ENCODE results near the gene ABHD14A.

ABHD14A gene

GRCh38 chr3:51957520-51958205 is 17.2 kb upstream of the ABHD14A start:
- DNase-seq = no peak

GRCh38 chr3:51958603-51959521 is 16.0 kb upstream of the ABHD14A start:
- DNase-seq = no peak

GRCh38 chr3:51959651-51960050 is 15.2 kb upstream of the ABHD14A start:
- DNase-seq = no peak

- no peak for DNase-seq
These were observed 14.5 kb upstream of the ABHD14A start for GRCh38 chr3:51960386-51960785.

- DNase-seq = no peak
These were observed 13.9 kb upstream of the ABHD14A start for GRCh38 chr3:51961011-51961410.

- DNase-seq = no peak
These were observed 13.0 kb upstream of the ABHD14A start for GRCh38 chr3:51961602-51962569.

- DNase-seq = no peak
These were observed 11.9 kb upstream of the ABHD14A start for GRCh38 chr3:51962854-51963530.

- no peak for DNase-seq
These were observed 10.9 kb upstream of the ABHD14A start for GRCh38 chr3:51963951-51964451.

GRCh38 chr3:51964521-51964920 is 10.3 kb upstream of the ABHD14A start:
- no peak for DNase-seq

- no peak for DNase-seq
These were observed 8.8 kb upstream of the ABHD14A start for GRCh38 chr3:51966016-51966415.

- DNase-seq = no peak
These were observed 8.4 kb upstream of the ABHD14A start for GRCh38 chr3:51966486-51966885.

GRCh38 chr3:51966922-51967383 is 7.9 kb upstream of the ABHD14A start:
- DNase-seq = no peak

- no peak for DNase-seq
These were observed 7.3 kb upstream of the ABHD14A start, which contains the start of gene PCBP4 for GRCh38 chr3:51967384-51968169. TSS of gene PCBP4 (minus strand) at chr3:51967454. CDS start at chr3:51961240, 6,214 bp downstream.

- DNase-seq = no peak
These were observed 6.6 kb upstream of the ABHD14A start for GRCh38 chr3:51968170-51968775.

- DNase-seq = no peak
These were observed 5.8 kb upstream of the ABHD14A start for GRCh38 chr3:51968883-51969678.

GRCh38 chr3:51969841-51970240 is 5.0 kb upstream of the ABHD14A start:
- no peak for DNase-seq

- DNase-seq = no peak
These were observed 4.1 kb upstream of the ABHD14A start for GRCh38 chr3:51970606-51971300.

- no peak for DNase-seq
These were observed 3.5 kb upstream of the ABHD14A start for GRCh38 chr3:51971350-51971749.

Data from stimulated activated CD4-positive, alpha-beta T cell treated with anti-CD3 and anti-CD28 coated beads, Interleukin-1b, Interleukin-23, amount 100 ng/mL, for 48 hours (primary cell).